IPS DF 6.9 (cell line): Measurements from ENCODE around the gene EFCAB6.

Source experiments
- DNase-seq: peaks from one replicate; pipeline ENCODE4 v3.0.0-alpha.2; 2013; ENCODE audit warnings: low read depth, low spot score
- H3K27ac ChIP-seq: one replicate; pipeline ENCODE4 v1.5.1; 2013; ENCODE audit warnings: low read length, control low read depth
- H3K27me3 ChIP-seq: 2 replicates; pipeline ENCODE4 v1.6.1; 2013; ENCODE audit warnings: mild to moderate bottlenecking, low read length; ENCODE audit not compliant: control insufficient read depth, insufficient read depth
- H3K36me3 ChIP-seq: 2 replicates; pipeline ENCODE4 v1.6.1; 2013; ENCODE audit warnings: low read length; ENCODE audit not compliant: control insufficient read depth, insufficient read depth
- H3K4me1 ChIP-seq: 2 replicates; pipeline ENCODE4 v1.6.1; 2013; ENCODE audit warnings: low read length; ENCODE audit not compliant: control insufficient read depth, insufficient read depth
- H3K4me3 ChIP-seq: 2 replicates; pipeline ENCODE4 v1.5.1; 2013; ENCODE audit warnings: mild to moderate bottlenecking, low read length
- H3K9me3 ChIP-seq: 2 replicates; pipeline ENCODE4 v1.6.1; 2013; ENCODE audit warnings: low read length, inconsistent platforms; ENCODE audit not compliant: control insufficient read depth, insufficient read depth
- WGBS: extraction: QIAGEN DNeasy Blood & Tissue Kit; methylation state at CpG from one replicate; pipeline ENCODE4 v1.1.7; 2013; ENCODE audit warnings: mixed read lengths, missing lambda C conversion rate; ENCODE audit not compliant: insufficient read length, insufficient coverage; 5-methylcytosine and 5-hydroxymethylcytosine counted together

The EFCAB6 gene

GRCh38 chr22:43838571-43839307, 26.6 kb upstream of the EFCAB6 start:
- no peak overlapping the region for H3K27ac ChIP-seq
- no peak overlapping the region for H3K4me3 ChIP-seq
- no peaks in the 10 kb centered on the region for H3K4me1 ChIP-seq
- no peaks in the 10 kb centered on the region for H3K27me3 ChIP-seq
- no CpG with 5 or more reads among the region's 25 CpGs for WGBS
- H3K9me3 ChIP-seq, result no peaks in the 10 kb centered on the region
- H3K36me3 ChIP-seq, result peaks cover 13% of the 10 kb centered on the region
- no peak for DNase-seq

GRCh38 chr22:43838161-43838560, 26.1 kb upstream of the EFCAB6 start:
- no peaks in the 10 kb centered on the region for H3K9me3 ChIP-seq
- H3K27ac ChIP-seq, result no peak overlapping the region
- whole genome bisulfite sequencing, result no CpG with 5 or more reads among the region's 10 CpGs
- no peaks in the 10 kb centered on the region for H3K27me3 ChIP-seq
- H3K4me1 ChIP-seq, result no peaks in the 10 kb centered on the region
- DNase-seq, result no peak
- peaks cover 13% of the 10 kb centered on the region for H3K36me3 ChIP-seq
- H3K4me3 ChIP-seq, result no peak overlapping the region

DNA sequence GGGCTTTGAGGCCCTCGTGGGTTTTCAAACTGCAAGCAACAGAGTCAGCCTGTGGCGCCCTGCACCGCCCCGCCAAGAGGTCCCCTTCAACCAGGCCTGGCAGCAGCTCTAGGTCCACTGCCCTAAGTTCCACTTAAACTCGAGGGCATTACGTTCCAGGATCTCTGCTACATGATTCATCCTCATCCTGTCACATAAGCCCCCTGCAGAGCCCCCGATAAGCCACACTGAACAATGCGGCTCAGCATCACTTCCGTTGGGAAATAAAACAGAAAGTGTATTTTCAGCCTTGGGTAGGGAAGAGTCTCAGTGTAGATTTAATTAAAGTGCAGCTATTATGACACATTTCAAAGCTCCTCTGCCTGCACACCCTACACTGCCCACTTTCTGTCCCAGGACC, 25.6 kb upstream of the EFCAB6 start:
- no peaks in the 10 kb centered on the region for H3K4me1 ChIP-seq
- H3K4me3 ChIP-seq, result no peak overlapping the region
- no peak overlapping the region for H3K27ac ChIP-seq
- H3K36me3 ChIP-seq, result peaks cover 13% of the 10 kb centered on the region
- H3K9me3 ChIP-seq, result no peaks in the 10 kb centered on the region
- WGBS, result no CpG with 5 or more reads among the region's 9 CpGs
- no peaks in the 10 kb centered on the region for H3K27me3 ChIP-seq
- no peak for DNase-seq

DNA sequence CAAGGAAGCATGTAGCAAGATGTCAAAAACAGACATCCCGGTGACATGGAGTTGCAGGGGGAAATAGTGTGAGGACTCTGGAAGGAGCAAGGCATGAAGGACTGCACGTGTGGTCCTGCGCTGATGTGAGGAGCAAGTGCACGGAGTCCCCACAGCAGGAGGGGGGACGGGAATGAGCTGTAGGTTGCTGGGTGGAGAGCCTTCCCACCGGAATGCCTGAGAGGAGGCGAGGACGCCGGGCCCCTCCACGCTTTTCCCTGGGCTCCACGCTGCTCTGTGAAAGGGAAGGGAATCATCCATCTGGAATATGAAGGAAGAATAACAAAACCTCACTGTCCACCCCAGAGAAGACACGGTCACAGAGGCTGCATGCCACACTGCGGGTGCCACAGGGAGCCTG, 23.6 kb upstream of the EFCAB6 start:
- WGBS, result no CpG with 5 or more reads among the region's 13 CpGs
- no peak for DNase-seq
- Histone ChIP-seq H3K4me3 (no peak overlapping the region), H3K36me3 (peaks cover 16% of the 10 kb centered on the region), H3K9me3 (no peaks in the 10 kb centered on the region), H3K4me1 (no peaks in the 10 kb centered on the region), H3K27ac (no peak overlapping the region), H3K27me3 (no peaks in the 10 kb centered on the region)

- no peaks in the 10 kb centered on the region for H3K9me3 ChIP-seq
- H3K36me3 ChIP-seq, result peaks cover 16% of the 10 kb centered on the region
These were observed 23.1 kb upstream of the EFCAB6 start for GRCh38 chr22:43835166-43835565.

GRCh38 chr22:43833286-43834240, 21.5 kb upstream of the EFCAB6 start:
- H3K27ac ChIP-seq, result no peak overlapping the region
- H3K4me3 ChIP-seq, result no peak overlapping the region
- no peaks in the 10 kb centered on the region for H3K9me3 ChIP-seq
- H3K4me1 ChIP-seq, result no peaks in the 10 kb centered on the region
- H3K36me3 ChIP-seq, result peaks cover 12% of the 10 kb centered on the region
- no peaks in the 10 kb centered on the region for H3K27me3 ChIP-seq
- no peak for DNase-seq
- no CpG with 5 or more reads among the region's 36 CpGs for WGBS

More at GRCh38 chr22:43835166-43835565, 23.1 kb upstream of the EFCAB6 start:
- Histone ChIP-seq H3K27me3 (no peaks in the 10 kb centered on the region), H3K4me1 (no peaks in the 10 kb centered on the region), H3K4me3 (no peak overlapping the region), H3K27ac (no peak overlapping the region)
- DNase-seq, result no peak
- no CpG with 5 or more reads among the region's 12 CpGs for WGBS

DNA sequence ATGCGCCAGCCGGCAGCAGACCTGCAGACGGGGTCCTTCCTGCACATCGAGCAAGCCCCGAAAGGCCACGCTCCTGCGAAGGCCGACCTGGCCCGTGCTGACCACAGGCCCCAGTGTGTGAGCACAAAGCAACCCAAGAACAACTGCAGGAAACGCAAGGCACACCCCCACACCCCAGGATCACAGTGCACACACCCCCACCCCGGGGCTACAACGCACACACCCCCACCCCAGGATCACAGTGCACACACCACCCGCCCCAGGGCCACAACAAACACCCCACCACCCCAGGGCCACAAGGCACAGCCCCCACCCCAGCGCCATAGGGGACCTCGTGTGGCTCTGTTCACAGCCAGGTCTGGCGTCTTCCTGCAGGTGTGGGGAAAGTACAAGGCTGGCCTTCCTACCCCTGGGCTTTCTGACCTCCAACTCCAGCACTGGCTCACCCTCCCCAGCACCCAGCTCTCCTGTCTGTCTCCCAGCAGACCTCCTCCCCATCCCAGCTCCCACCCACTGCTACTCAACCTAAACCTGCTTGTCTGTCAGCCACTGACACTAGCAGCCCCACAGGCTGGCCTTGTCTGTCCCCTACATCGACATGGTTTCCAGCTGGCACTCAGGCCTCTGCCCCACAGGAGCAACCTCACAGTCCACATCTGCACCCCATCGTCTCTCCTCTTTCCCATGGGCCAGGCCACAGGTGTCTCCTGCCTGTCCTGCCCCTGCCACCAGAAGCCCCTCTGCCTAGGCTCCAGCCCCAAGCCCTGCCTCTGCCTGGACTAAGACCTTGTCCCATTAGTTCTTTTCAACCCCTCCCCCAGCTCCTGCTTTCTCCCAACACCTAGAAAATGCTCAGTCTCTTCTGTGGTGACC, 20.5 kb upstream of the EFCAB6 start:
- Histone ChIP-seq H3K27ac (no peak overlapping the region), H3K36me3 (peaks cover 11% of the 10 kb centered on the region), H3K4me1 (no peaks in the 10 kb centered on the region), H3K4me3 (no peak overlapping the region), H3K9me3 (no peaks in the 10 kb centered on the region), H3K27me3 (no peaks in the 10 kb centered on the region)
- DNase-seq, result no peak
- no CpG with 5 or more reads among the region's 18 CpGs for WGBS

DNA sequence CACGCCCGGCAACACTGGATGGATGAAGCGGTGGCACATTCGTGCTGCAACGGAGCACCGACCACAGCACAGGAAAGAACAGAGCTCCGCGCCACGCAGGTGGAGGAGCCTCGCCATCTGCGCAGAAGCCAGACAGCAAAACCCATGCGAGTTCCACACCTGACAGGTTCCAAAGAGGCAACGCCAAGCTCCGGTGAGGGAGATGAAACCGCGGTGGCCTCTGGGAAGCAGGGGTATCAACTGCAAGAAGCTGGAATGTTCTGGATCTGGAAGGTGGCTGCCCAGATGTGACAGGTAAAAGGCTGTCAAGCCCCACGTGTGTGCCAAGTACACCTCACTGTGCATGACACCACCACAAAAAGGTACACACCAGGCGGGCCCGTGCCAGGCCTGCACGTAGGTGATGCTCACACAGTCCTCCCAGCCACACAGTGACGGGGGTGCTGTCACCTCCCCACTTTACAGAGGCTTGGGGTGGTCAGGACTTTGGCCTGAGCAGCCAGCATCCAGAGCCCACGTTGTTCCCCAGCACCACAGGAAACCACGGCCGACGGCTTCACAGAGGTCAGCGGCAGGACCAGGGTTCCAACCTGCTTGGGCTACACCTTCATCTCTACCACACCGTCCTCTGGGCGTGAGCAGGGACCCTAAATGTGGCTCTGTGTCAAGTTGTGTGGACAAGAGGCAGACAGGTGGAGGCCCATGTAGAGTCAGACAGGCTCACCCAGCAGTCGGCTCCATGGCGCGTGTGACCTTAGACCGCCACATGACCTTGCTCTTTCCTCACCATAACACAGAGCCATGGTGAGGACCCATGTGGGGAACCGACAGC, 19.7 kb upstream of the EFCAB6 start:
- Histone ChIP-seq H3K4me3 (no peak overlapping the region), H3K4me1 (no peaks in the 10 kb centered on the region), H3K27me3 (no peaks in the 10 kb centered on the region), H3K36me3 (peaks cover 8% of the 10 kb centered on the region), H3K9me3 (no peaks in the 10 kb centered on the region), H3K27ac (no peak overlapping the region)
- no peak for DNase-seq
- no CpG with 5 or more reads among the region's 33 CpGs for WGBS

DNA sequence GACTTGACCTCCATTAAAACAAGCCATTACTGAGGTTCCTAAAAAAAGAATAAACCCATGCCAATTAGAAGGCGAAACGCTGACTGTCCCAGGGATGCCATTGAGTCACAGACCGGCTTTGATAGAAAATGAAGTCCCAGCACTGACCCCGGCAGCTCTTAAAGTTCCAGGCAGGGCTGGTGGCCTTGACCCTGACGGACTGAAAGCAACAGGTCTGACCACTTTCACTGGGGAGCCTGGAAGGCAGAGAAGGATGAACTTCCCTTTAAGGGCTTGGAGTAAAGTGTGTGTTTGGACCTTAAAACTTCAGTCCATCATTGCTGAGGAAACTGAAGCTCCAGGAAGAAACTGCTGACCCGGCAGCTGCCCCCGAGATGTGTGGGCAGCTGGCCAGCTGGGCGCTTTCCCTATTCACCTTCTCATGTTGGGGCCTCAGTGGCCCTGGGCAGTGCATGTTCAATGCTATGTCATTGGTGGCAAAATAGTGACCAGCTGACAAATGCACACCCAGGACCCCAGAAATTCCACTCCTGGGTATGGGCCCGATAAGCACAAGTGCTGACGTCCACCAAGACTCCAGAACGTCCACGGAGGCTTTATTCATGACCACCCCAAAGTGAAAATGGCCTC, 18.9 kb upstream of the EFCAB6 start:
- peaks cover 6% of the 10 kb centered on the region; the same call in 1 of the 2 replicates for H3K36me3 ChIP-seq
- no CpG with 5 or more reads among the region's 12 CpGs for WGBS
- no peaks in the 10 kb centered on the region for H3K27me3 ChIP-seq
- H3K27ac ChIP-seq, result no peak overlapping the region
- no peak for DNase-seq
- H3K4me3 ChIP-seq, result no peak overlapping the region
- no peaks in the 10 kb centered on the region for H3K4me1 ChIP-seq
- H3K9me3 ChIP-seq, result no peaks in the 10 kb centered on the region
